HepG2 (cell line): ENCODE results near the gene UNKL. TPM values are rescaled to one million over a fixed set of nuclear protein-coding genes. Genes with fewer than 3 reads are reported as not detected.

ENCODE experiments used
- ATAC-seq: fragments of 200-7000 bp; cut with Tn5 transposase; 3 replicates; pipeline ENCODE4 v1.9.1; 2020; ENCODE audit warnings: mild to moderate bottlenecking, moderate library complexity
- BruUV-seq: library from RNA; stranded (reverse); fragments of 400-500 nt; replicated peaks from 2 replicates; lab custom pipeline; 2021; lab: Mats Ljungman, UMichigan
- CTCF ChIA-PET: fragments of 300-600 bp; formaldehyde crosslinking; extraction: SDS; loops from one replicate; lab custom pipeline; 2021; ENCODE audit warnings: low total read pairs, inconsistent platforms, low intra/inter-chr PET ratio; lab: Yijun Ruan, JAX
- POLR2A ChIA-PET: fragments of 350-600 bp; sonication (Branson Sonifier 250); formaldehyde crosslinking; loops from one replicate; lab custom pipeline; 2020; ENCODE audit warnings: antibody characterized with exemption, inconsistent platforms; lab: Yijun Ruan, JAX
- DNase-seq: peaks from one replicate; pipeline ENCODE4 v3.0.0-alpha.2; 2015; ENCODE audit warnings: low spot score
- FAIRE-seq: peaks from 3 replicates; lab custom pipeline; 2011; peaks lifted over from hg19 to GRCh38; lab: Jason Lieb, UNC
- H2AFZ ChIP-seq: one replicate; pipeline ENCODE4 v1.6.1; 2011; ENCODE audit warnings: low read length, inconsistent platforms
- H3K27ac ChIP-seq: fragments of 300-600 bp; 3 replicates; pipeline ENCODE4 v1.8.0; 2011; ENCODE audit warnings: mixed run types, mild to moderate bottlenecking, mixed read lengths, low read length, inconsistent platforms; ENCODE audit not compliant: insufficient read depth; ENCODE audit errors: extremely low read length
- H3K27me3 ChIP-seq, 2 experiments: fragments of 200-600 bp in 1 of 2; 2 replicates in 1 of 2; 3 replicates in 1 of 2; pipeline versions ENCODE4 v1.6.0 to v1.8.0; 2011; ENCODE audit warnings: low read length in 2 of 2, mild to moderate bottlenecking in 2 of 2, moderate library complexity in 2 of 2, inconsistent platforms in 1 of 2; ENCODE audit not compliant: insufficient read depth in 2 of 2, control insufficient read depth in 1 of 2
- H3K36me3 ChIP-seq, 2 experiments: fragments of 200-600 bp in 1 of 2; replicated peaks in 1 of 2; 2 replicates in 1 of 2; 3 replicates in 1 of 2; pipeline versions ENCODE4 v1.5.1 to v1.8.0; 2011; ENCODE audit warnings: low read length in 2 of 2, inconsistent platforms in 1 of 2; ENCODE audit not compliant: insufficient read depth in 2 of 2, control insufficient read depth in 1 of 2
- H3K4me1 ChIP-seq: 2 replicates; pipeline ENCODE4 v1.5.1; 2012; ENCODE audit warnings: low read length, inconsistent platforms; ENCODE audit not compliant: insufficient read depth
- H3K4me2 ChIP-seq: 2 replicates; pipeline ENCODE4 v1.6.0; 2011; ENCODE audit warnings: low read depth, low read length, inconsistent platforms
- H3K4me3 ChIP-seq, 3 experiments: fragments of 200-600 bp in 1 of 3; sonication (generic), shearing (Covaris generic) in 1 of 3; replicated peaks in 1 of 3; 2 replicates each; pipeline ENCODE4 v1.5.1; 2011 to 2016; ENCODE audit warnings: low read length in 3 of 3, inconsistent platforms in 2 of 3, low read depth in 2 of 3, mild to moderate bottlenecking in 2 of 3, control low read depth in 1 of 3, mixed read lengths in 1 of 3; ENCODE audit not compliant: insufficient read depth in 1 of 3
- H3K79me2 ChIP-seq: one replicate; pipeline ENCODE4 v1.6.1; 2011; ENCODE audit warnings: low read length, inconsistent platforms; ENCODE audit not compliant: insufficient read depth
- H3K9ac ChIP-seq: 2 replicates; pipeline ENCODE4 v1.6.0; 2011; ENCODE audit warnings: mild to moderate bottlenecking, low read depth, low read length, inconsistent platforms; ENCODE audit not compliant: insufficient read depth
- H3K9me3 ChIP-seq: 2 replicates; pipeline ENCODE4 v1.5.1; 2012; ENCODE audit warnings: mild to moderate bottlenecking, low read length
- H4K20me1 ChIP-seq: 2 replicates; pipeline ENCODE4 v1.6.0; 2011; ENCODE audit warnings: inconsistent platforms, mild to moderate bottlenecking, low read length, moderate library complexity; ENCODE audit not compliant: insufficient read depth
- HDAC2 ChIP-seq: sonication (generic); formaldehyde crosslinking; IDR thresholded peaks from 2 replicates; pipeline ENCODE4 v1.4.0; 2020; ENCODE audit warnings: missing genetic modification reagents
- KDM5B ChIP-seq: sonication (generic); formaldehyde crosslinking; IDR thresholded peaks from 2 replicates; pipeline ENCODE4 v1.4.0; 2020; ENCODE audit warnings: missing genetic modification reagents, mild to moderate bottlenecking, borderline replicate concordance
- PBX2 ChIP-seq: IDR thresholded peaks from 2 replicates; pipeline ENCODE4 v1.6.1; 2016; ENCODE audit warnings: control low read depth
- PHF8 ChIP-seq: sonication (generic); formaldehyde crosslinking; IDR thresholded peaks from 2 replicates; pipeline ENCODE4 v1.5.0; 2020; ENCODE audit warnings: missing genetic modification reagents
- PITX1 ChIP-seq: sonication (generic); formaldehyde crosslinking; IDR thresholded peaks from 2 replicates; pipeline ENCODE4 v1.5.1; 2020; ENCODE audit warnings: mild to moderate bottlenecking, missing genetic modification reagents
- PPARG ChIP-seq: conservative IDR thresholded peaks from 2 replicates; pipeline ENCODE4 v1.6.1; 2016; ENCODE audit warnings: missing biosample characterization, missing genetic modification reagents
- RFX3 ChIP-seq: IDR thresholded peaks from 2 replicates; pipeline ENCODE4 v1.6.1; 2016; ENCODE audit warnings: missing biosample characterization, missing genetic modification reagents
- YEATS4 ChIP-seq: sonication (generic); formaldehyde crosslinking; IDR thresholded peaks from 2 replicates; pipeline ENCODE4 v1.4.0; 2020; ENCODE audit warnings: missing genetic modification reagents, borderline replicate concordance
- ZBTB38 ChIP-seq: sonication (generic); formaldehyde crosslinking; IDR thresholded peaks from 2 replicates; pipeline ENCODE4 v1.5.1; 2020; ENCODE audit warnings: mild to moderate bottlenecking, missing genetic modification reagents
- ZFYVE20 ChIP-seq: sonication (generic); formaldehyde crosslinking; IDR thresholded peaks from 2 replicates; pipeline ENCODE4 v1.8.0; 2023; ENCODE audit warnings: low read depth, mild to moderate bottlenecking, moderate library complexity, missing genetic modification reagents, borderline replicate concordance
- ZNF18 ChIP-seq: sonication (generic); formaldehyde crosslinking; IDR thresholded peaks from 2 replicates; pipeline ENCODE4 v1.8.0; 2022; ENCODE audit warnings: mild to moderate bottlenecking, missing genetic modification reagents; ENCODE audit not compliant: insufficient replicate concordance
- ZNF362 ChIP-seq: sonication (generic); formaldehyde crosslinking; IDR thresholded peaks from 2 replicates; pipeline ENCODE4 v1.4.0; 2020; ENCODE audit warnings: missing genetic modification reagents, mild to moderate bottlenecking, borderline replicate concordance
- ZNF431 ChIP-seq: sonication (generic); formaldehyde crosslinking; IDR thresholded peaks from 2 replicates; pipeline ENCODE4 v1.9.0; 2022; ENCODE audit warnings: missing genetic modification reagents, low read depth, mild to moderate bottlenecking, borderline replicate concordance
- ZNF513 ChIP-seq: sonication (generic); formaldehyde crosslinking; conservative IDR thresholded peaks from 2 replicates; pipeline ENCODE4 v1.5.0; 2020; ENCODE audit warnings: missing genetic modification reagents
- ZNF740 ChIP-seq: sonication (generic); formaldehyde crosslinking; IDR thresholded peaks from 2 replicates; pipeline ENCODE4 v1.4.0; 2020; ENCODE audit warnings: missing genetic modification reagents
- ZNF75D ChIP-seq: sonication (generic); formaldehyde crosslinking; IDR thresholded peaks from 2 replicates; pipeline ENCODE4 v1.8.1; 2023; ENCODE audit warnings: missing genetic modification reagents, mild to moderate bottlenecking, borderline replicate concordance
- ZNF850 ChIP-seq: sonication (generic); formaldehyde crosslinking; conservative IDR thresholded peaks from 2 replicates; pipeline ENCODE4 v1.9.0; 2021; ENCODE audit warnings: mild to moderate bottlenecking, missing genetic modification reagents
- WGBS: methylation state at CpG from one replicate; pipeline ENCODE4 v1.1.6; 2017; ENCODE audit warnings: low lambda C conversion rate; 5-methylcytosine and 5-hydroxymethylcytosine counted together
- in situ Hi-C: cut with HindIII; loops from 2 replicates; pipeline ENCODE4 v1.10.0; 2017; ENCODE audit warnings: low pct_unique_long_range_greater_than_20kb; ENCODE audit not compliant: extremely low pct_ligation_motif_present
- intact Hi-C: fragments of 100-400 bp; cut with micrococcal nuclease; formaldehyde crosslinking; loops from one replicate; pipeline ENCODE4 v1.10.0; 2022; ENCODE audit not compliant: unreplicated experiment
- polyA plus RNA-seq, 8 experiments: library from polyadenylated mRNA; depleted of rRNA in 3 of 8; stranded (reverse) in 7 of 8; unstranded in 1 of 8; fragments of >200 nt; fragmentation: Illumina TruSeq in 4 of 8; extraction: Trizol in 4 of 8; gene quantifications; 2 replicates each; pipeline versions ENCODE4 v1.2.1 to v1.2.3, GENCODE V29; 2011 to 2016; ENCODE audit warnings: low read depth in 4 of 8, missing spikeins in 1 of 8, mixed read lengths in 1 of 8; ENCODE audit not compliant: insufficient read depth in 1 of 8
- total RNA-seq, 5 experiments: library from RNA; depleted of rRNA; stranded (reverse); fragments of >200 nt; fragmentation: Illumina TruSeq; extraction: Trizol; gene quantifications; 2 replicates each; pipeline ENCODE4 v1.2.3, GENCODE V29; 2016; ENCODE audit warnings: low read depth in 1 of 5

Gene UNKL
- total and polyA plus RNA-seq, 2 of the 13 experiments (the other 11 are each of a cell fraction or from before 2014, with no cell fraction given): 10.4 to 17.6 TPM

- FAIRE-seq (no peak), ATAC-seq (no peak; the same call in 2 of the 3 replicates), DNase-seq (no peak)
- ChIA-PET CTCF (no interaction called here), POLR2A (interaction anchor here (0.5 to 1.7 kb wide), 6 partner anchors 11 to 50 kb away, joined by 3 to 7 read pairs (median 3); partner anchors contain the start of genes PERCC1 and UQCC4)
- Histone ChIP-seq H3K27me3 (peaks cover 6 to 22% of the 10 kb centered on the region in 2 experiments; a peak in 4 of 5 replicates), H3K4me1 (peaks cover 49% of the 10 kb centered on the region), H3K4me3 (peak overlapping the region in 2 of 3 experiments; percentile 4 to 55; a peak in 2 of 6 replicates), H3K79me2 (no peaks in the 10 kb centered on the region), H3K4me2 (peak overlapping the region; percentile 68), H3K9me3 (no peaks in the 10 kb centered on the region), H3K36me3 (no peaks in the 10 kb centered on the region; a peak in 1 of 5 replicates), H4K20me1 (no peaks in the 10 kb centered on the region), H2AFZ (no peak overlapping the region), H3K9ac (peak overlapping the region; percentile 43; the same call in 1 of the 2 replicates), H3K27ac (no peak overlapping the region)
- 9% methylated on average over 14 of the region's 22 CpGs for WGBS
- in situ Hi-C loops (no loop called here), intact Hi-C loops (no loop called here)
- no TSS peak for BruUV-seq
- TF ChIP-seq RFX3 (CRISPR knock-in tag) (no peak), PHF8 (CRISPR knock-in tag) (peak; percentile 33; the same call in 1 of the 2 replicates), ZNF850 (CRISPR knock-in tag) (no peak), ZBTB38 (CRISPR knock-in tag) (no peak; the same call in 1 of the 2 replicates), ZNF513 (no peak), ZNF75D (CRISPR knock-in tag) (no peak), KDM5B (CRISPR knock-in tag) (no peak), YEATS4 (CRISPR knock-in tag) (no peak), HDAC2 (CRISPR knock-in tag) (no peak), ZNF362 (CRISPR knock-in tag) (0 out of 2 replicates have a peak, but pooled peaks have one; percentile 37), PBX2 (CRISPR knock-in tag) (no peak), ZNF740 (no peak), ZNF431 (CRISPR knock-in tag) (no peak), PPARG (CRISPR knock-in tag) (no peak), PITX1 (no peak), ZNF18 (CRISPR knock-in tag) (no peak), ZFYVE20 (no peak)
Observed at GRCh38 chr16:1441391-1441829, 26.9 kb upstream of the UNKL start.
